ENCODE results near the gene ADAMTS2.

DNA sequence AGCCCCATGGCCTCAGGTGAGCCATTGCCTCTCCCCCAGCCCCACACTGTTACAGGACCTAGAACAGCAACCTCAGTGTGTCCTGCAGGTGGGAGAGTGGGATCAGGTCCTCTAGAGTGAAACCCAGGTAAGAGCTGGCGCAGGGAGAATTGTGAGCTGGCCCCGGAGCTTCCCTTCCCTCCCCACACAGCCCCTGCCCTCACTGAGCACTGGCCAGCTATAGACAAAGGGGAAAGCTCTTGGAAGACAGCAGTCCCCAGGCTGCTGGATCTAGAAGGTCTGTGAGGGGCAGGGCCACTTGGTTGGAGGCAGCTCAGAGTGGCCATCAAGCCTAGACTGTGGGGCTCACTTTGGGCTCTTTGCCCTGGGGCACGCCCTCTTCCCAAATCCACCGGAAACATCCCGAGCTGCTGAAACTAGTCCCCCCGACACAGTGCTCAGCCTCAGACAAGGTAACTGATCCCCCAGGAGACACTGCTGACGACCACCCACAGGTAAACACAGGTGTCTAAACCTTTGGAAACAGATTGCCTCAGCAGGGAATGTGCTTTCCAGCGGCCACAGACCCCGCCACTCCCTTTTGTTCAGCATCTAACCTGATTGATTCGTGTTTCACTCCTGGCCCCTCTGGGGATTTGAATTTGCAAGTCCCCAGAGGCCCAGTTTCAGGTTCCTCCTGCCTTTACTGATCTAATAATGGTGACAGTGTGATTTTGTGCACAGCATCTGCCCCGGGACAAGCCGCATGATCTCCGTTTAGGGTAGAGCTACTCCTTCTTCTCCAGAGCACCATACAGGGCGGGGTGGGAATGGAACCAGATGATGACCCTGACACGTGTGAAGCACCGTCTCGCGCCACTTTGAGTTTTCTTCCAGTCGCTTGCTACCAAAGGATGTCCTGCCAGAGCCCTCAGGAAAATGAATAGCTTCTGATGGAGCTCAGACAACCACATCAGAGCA, 42.2 kb upstream of the ADAMTS2 start:
- TF ChIP-seq, protein P1, sequence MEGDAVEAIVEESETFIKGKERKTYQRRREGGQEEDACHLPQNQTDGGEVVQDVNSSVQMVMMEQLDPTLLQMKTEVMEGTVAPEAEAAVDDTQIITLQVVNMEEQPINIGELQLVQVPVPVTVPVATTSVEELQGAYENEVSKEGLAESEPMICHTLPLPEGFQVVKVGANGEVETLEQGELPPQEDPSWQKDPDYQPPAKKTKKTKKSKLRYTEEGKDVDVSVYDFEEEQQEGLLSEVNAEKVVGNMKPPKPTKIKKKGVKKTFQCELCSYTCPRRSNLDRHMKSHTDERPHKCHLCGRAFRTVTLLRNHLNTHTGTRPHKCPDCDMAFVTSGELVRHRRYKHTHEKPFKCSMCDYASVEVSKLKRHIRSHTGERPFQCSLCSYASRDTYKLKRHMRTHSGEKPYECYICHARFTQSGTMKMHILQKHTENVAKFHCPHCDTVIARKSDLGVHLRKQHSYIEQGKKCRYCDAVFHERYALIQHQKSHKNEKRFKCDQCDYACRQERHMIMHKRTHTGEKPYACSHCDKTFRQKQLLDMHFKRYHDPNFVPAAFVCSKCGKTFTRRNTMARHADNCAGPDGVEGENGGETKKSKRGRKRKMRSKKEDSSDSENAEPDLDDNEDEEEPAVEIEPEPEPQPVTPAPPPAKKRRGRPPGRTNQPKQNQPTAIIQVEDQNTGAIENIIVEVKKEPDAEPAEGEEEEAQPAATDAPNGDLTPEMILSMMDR (IDR thresholded peaks at IDR 0.05; ENCODE audit: borderline replicate concordance, extremely low read depth, low read length, poor library complexity, severe bottlenecking), result no peak
- no peak for TF ChIP-seq EZH2 (IDR thresholded peaks at IDR 0.05; ENCODE audit: borderline replicate concordance, low read depth, low read length, severe bottlenecking)

All from DND-41 (cell line).